SKM-1 treated with dmso at 0.1 percent for 144 hours (cell line): ENCODE measurements around the gene FAN1.
A peak's percentile ranks its signal among the peaks of the same experiment; 100 is the strongest.
"Not testable (repeated sequence)": the region's sequence is repeated elsewhere in the genome, so short reads cannot be mapped to it uniquely, and the experiment has no call there.

ENCODE experiments used
- DNase-seq: peaks from one replicate; lab custom pipeline; 2025; ENCODE audit not compliant: unreplicated experiment; lab: John Stamatoyannopoulos, UW

FAN1 gene

GRCh38 chr15:30903497-30904187, at the start of gene FAN1:
FAN1 (plus strand) TSS chr15:30903915; CDS start chr15:30904664, 749 bp downstream.
- DNase-seq, result peak; percentile 25

GRCh38 chr15:30859091-30859874, 44.4 kb upstream of the FAN1 start:
- no peak for DNase-seq

GRCh38 chr15:30865257-30865656, 38.5 kb upstream of the FAN1 start:
- no peak for DNase-seq

GRCh38 chr15:30870681-30871080, 33.0 kb upstream of the FAN1 start:
- no peak for DNase-seq

GRCh38 chr15:30872341-30872748, 31.4 kb upstream of the FAN1 start:
- DNase-seq, result no peak

- DNase-seq, result no peak
These were observed 26.6 kb upstream of the FAN1 start for GRCh38 chr15:30877070-30877469.

- DNase-seq, result no peak
These were observed 25.2 kb upstream of the FAN1 start for GRCh38 chr15:30878515-30878914.

- DNase-seq, result no peak
These were observed 20.8 kb upstream of the FAN1 start for GRCh38 chr15:30882849-30883433.

- not testable (repeated sequence) for DNase-seq
These were observed 20.0 kb upstream of the FAN1 start for GRCh38 chr15:30883666-30884065.

- DNase-seq, result no peak
These were observed 17.9 kb upstream of the FAN1 start for GRCh38 chr15:30885814-30886213.

- DNase-seq, result no peak
These were observed 14.5 kb upstream of the FAN1 start for GRCh38 chr15:30889196-30889595.

- DNase-seq, result no peak
These were observed 8.1 kb upstream of the FAN1 start for GRCh38 chr15:30895461-30896210.

GRCh38 chr15:30896211-30896606, 7.5 kb upstream of the FAN1 start:
- no peak for DNase-seq

- DNase-seq, result no peak
These were observed 1.8 kb upstream of the FAN1 start for GRCh38 chr15:30901889-30902288.

- DNase-seq, result no peak
These were observed 1.1 kb downstream of the FAN1 start for GRCh38 chr15:30904812-30905211.

GRCh38 chr15:30905821-30906220, 2.1 kb downstream of the FAN1 start:
- DNase-seq, result no peak

- no peak for DNase-seq
These were observed 2.7 kb downstream of the FAN1 start for GRCh38 chr15:30906366-30906765.

- no peak for DNase-seq
These were observed 10.0 kb downstream of the FAN1 start for GRCh38 chr15:30913761-30914160.

GRCh38 chr15:30917013-30917412, 13.3 kb downstream of the FAN1 start:
- no peak for DNase-seq

GRCh38 chr15:30917675-30918074, 14.0 kb downstream of the FAN1 start:
- DNase-seq, result no peak

GRCh38 chr15:30918366-30918765, 14.7 kb downstream of the FAN1 start:
- DNase-seq, result no peak
